Mesenchymal stem cell (in vitro differentiated cells and primary cell): Measurements from ENCODE around the gene ARL5C.
A peak's percentile ranks its signal among the peaks of the same experiment; 100 is the strongest.

Experiments
- DNase-seq: peaks from one replicate; pipeline ENCODE4 v3.0.0-alpha.2; 2013
- H2AFZ ChIP-seq: one replicate; pipeline ENCODE4 v1.6.1; 2013; ENCODE audit warnings: low read depth, mild to moderate bottlenecking, control low read depth, inconsistent platforms, low read length, moderate library complexity
- H2AK5ac ChIP-seq: 2 replicates; pipeline ENCODE4 v1.6.1; 2013; ENCODE audit warnings: low read length, moderate library complexity, mild to moderate bottlenecking, inconsistent platforms; ENCODE audit not compliant: severe bottlenecking
- H2BK120ac ChIP-seq: one replicate; pipeline ENCODE4 v1.6.1; 2013; ENCODE audit warnings: low read depth, mild to moderate bottlenecking, inconsistent platforms, low read length, moderate library complexity
- H2BK12ac ChIP-seq, 2 experiments: one replicate each; pipeline ENCODE4 v1.6.1; 2013; ENCODE audit warnings: inconsistent platforms in 2 of 2, low read length in 2 of 2, mild to moderate bottlenecking in 2 of 2, moderate library complexity in 2 of 2, control low read depth in 1 of 2
- H2BK15ac ChIP-seq: one replicate; pipeline ENCODE4 v1.6.1; 2013; ENCODE audit warnings: mild to moderate bottlenecking, low read depth, inconsistent platforms; ENCODE audit not compliant: poor library complexity, severe bottlenecking
- H2BK5ac ChIP-seq: 2 replicates; pipeline ENCODE4 v1.6.1; 2013; ENCODE audit warnings: low read depth, mild to moderate bottlenecking, low read length, control low read depth, inconsistent platforms; ENCODE audit not compliant: poor library complexity, severe bottlenecking
- H3K14ac ChIP-seq, 2 experiments: one replicate each; pipeline ENCODE4 v1.6.1; 2013; ENCODE audit warnings: inconsistent platforms in 2 of 2, low read length in 2 of 2, control low read depth in 1 of 2, mild to moderate bottlenecking in 1 of 2, moderate library complexity in 1 of 2
- H3K18ac ChIP-seq, 2 experiments: one replicate each; pipeline ENCODE4 v1.6.1; 2013; ENCODE audit warnings: inconsistent platforms in 2 of 2, low read length in 2 of 2, control low read depth in 1 of 2, low read depth in 1 of 2, mild to moderate bottlenecking in 1 of 2
- H3K23ac ChIP-seq, 2 experiments: one replicate each; pipeline ENCODE4 v1.6.1; 2013; ENCODE audit warnings: inconsistent platforms in 2 of 2, low read length in 2 of 2, mild to moderate bottlenecking in 2 of 2, moderate library complexity in 2 of 2, control low read depth in 1 of 2
- H3K27ac ChIP-seq: 2 replicates; pipeline ENCODE4 v1.5.1; 2013; ENCODE audit warnings: mild to moderate bottlenecking, moderate library complexity, low read length, control low read depth, inconsistent platforms; ENCODE audit not compliant: poor library complexity, severe bottlenecking
- H3K27me3 ChIP-seq, 2 experiments: 2 replicates each; pipeline versions ENCODE4 v1.6.1 to v1.7.0; 2013; ENCODE audit warnings: low read length in 2 of 2, mild to moderate bottlenecking in 2 of 2, moderate library complexity in 2 of 2, control low read depth in 1 of 2, inconsistent platforms in 1 of 2; ENCODE audit not compliant: control insufficient read depth in 1 of 2, insufficient read depth in 1 of 2
- H3K36me3 ChIP-seq, 2 experiments: 2 replicates each; pipeline versions ENCODE4 v1.6.1 to v1.7.0; 2013; ENCODE audit warnings: low read length in 2 of 2, control low read depth in 1 of 2, inconsistent platforms in 1 of 2, low read depth in 1 of 2, mild to moderate bottlenecking in 1 of 2; ENCODE audit not compliant: insufficient read depth in 2 of 2, control insufficient read depth in 1 of 2
- H3K4ac ChIP-seq, 2 experiments: one replicate each; pipeline ENCODE4 v1.6.1; 2013; ENCODE audit warnings: inconsistent platforms in 2 of 2, low read length in 2 of 2, mild to moderate bottlenecking in 2 of 2, moderate library complexity in 2 of 2, control low read depth in 1 of 2, low read depth in 1 of 2
- H3K4me1 ChIP-seq: 2 replicates; pipeline ENCODE4 v1.6.1; 2013; ENCODE audit warnings: low read depth, low read length, control low read depth; ENCODE audit not compliant: control insufficient read depth, insufficient read depth
- H3K4me2 ChIP-seq: 2 replicates; pipeline ENCODE4 v1.6.1; 2013; ENCODE audit warnings: low read length, mild to moderate bottlenecking, inconsistent platforms; ENCODE audit not compliant: poor library complexity, severe bottlenecking
- H3K4me3 ChIP-seq, 2 experiments: 2 replicates each; pipeline versions ENCODE4 v1.5.1 to v1.7.0; 2013; ENCODE audit warnings: low read length in 2 of 2, mild to moderate bottlenecking in 2 of 2, control low read depth in 1 of 2, low read depth in 1 of 2; ENCODE audit not compliant: insufficient read depth in 1 of 2
- H3K79me1 ChIP-seq: replicated peaks from 2 replicates; pipeline ENCODE4 v1.6.1; 2013; ENCODE audit warnings: mild to moderate bottlenecking, control low read depth, low read length, inconsistent platforms; ENCODE audit not compliant: poor library complexity, severe bottlenecking
- H3K9ac ChIP-seq: 2 replicates; pipeline ENCODE4 v1.7.0; 2013; ENCODE audit warnings: mild to moderate bottlenecking, low read length, moderate library complexity
- H3K9me3 ChIP-seq: 2 replicates; pipeline ENCODE4 v1.7.0; 2013; ENCODE audit warnings: mild to moderate bottlenecking, low read length; ENCODE audit not compliant: control insufficient read depth
- H4K8ac ChIP-seq: one replicate; pipeline ENCODE4 v1.6.1; 2013; ENCODE audit warnings: inconsistent platforms, mild to moderate bottlenecking, low read length, moderate library complexity
- H4K91ac ChIP-seq: one replicate; pipeline ENCODE4 v1.6.1; 2013; ENCODE audit warnings: mild to moderate bottlenecking, low read length, inconsistent platforms
- WGBS: methylation state at CpG from one replicate; pipeline ENCODE4 v1.1.7; 2013; ENCODE audit warnings: mixed read lengths; 5-methylcytosine and 5-hydroxymethylcytosine counted together

Gene ARL5C

GRCh38 chr17:39174920-39175694 is 9.1 kb upstream of the ARL5C start:
- Histone ChIP-seq H2AFZ (no peak overlapping the region), H3K18ac (no peak overlapping the region), H3K9ac (no peak overlapping the region), H3K79me1 (no peaks in the 10 kb centered on the region), H2BK120ac (no peak overlapping the region), H2AK5ac (no peak overlapping the region), H3K36me3 (peaks cover 36 to 42% of the 10 kb centered on the region in 2 experiments), H3K4me3 (no peak overlapping the region), H4K8ac (no peak overlapping the region), H3K4me2 (no peak overlapping the region), H3K27me3 (peaks cover 0 to 16% of the 10 kb centered on the region in 2 experiments), H4K91ac (no peak overlapping the region), H3K14ac (no peak overlapping the region), H3K9me3 (no peaks in the 10 kb centered on the region), H3K4me1 (peaks cover 4% of the 10 kb centered on the region), H3K27ac (no peak overlapping the region), H3K23ac (no peak overlapping the region), H2BK5ac (no peak overlapping the region), H2BK12ac (no peak overlapping the region), H3K4ac (no peak overlapping the region), H2BK15ac (peak overlapping the region; percentile 26)
- peak; percentile 66 for DNase-seq
- 67% methylated on average over 35 of the region's 35 CpGs for WGBS

- Histone ChIP-seq H3K4me3 (no peak overlapping the region), H3K79me1 (no peaks in the 10 kb centered on the region), H3K14ac (no peak overlapping the region), H2AFZ (no peak overlapping the region), H3K27ac (no peak overlapping the region), H3K36me3 (peaks cover 31 to 38% of the 10 kb centered on the region in 2 experiments), H3K9ac (no peak overlapping the region), H3K4me1 (peaks cover 4% of the 10 kb centered on the region), H2BK5ac (no peak overlapping the region), H4K8ac (no peak overlapping the region), H3K27me3 (peaks cover 3 to 25% of the 10 kb centered on the region in 2 experiments), H2BK15ac (no peak overlapping the region), H3K18ac (no peak overlapping the region), H2AK5ac (no peak overlapping the region), H3K9me3 (no peaks in the 10 kb centered on the region), H3K4ac (no peak overlapping the region), H3K23ac (no peak overlapping the region), H2BK120ac (no peak overlapping the region), H3K4me2 (no peak overlapping the region), H4K91ac (no peak overlapping the region), H2BK12ac (no peak overlapping the region)
- no peak for DNase-seq
- 85% methylated on average over 10 of the region's 10 CpGs for WGBS
These were observed 7.7 kb upstream of the ARL5C start for GRCh38 chr17:39173526-39174274.

DNA sequence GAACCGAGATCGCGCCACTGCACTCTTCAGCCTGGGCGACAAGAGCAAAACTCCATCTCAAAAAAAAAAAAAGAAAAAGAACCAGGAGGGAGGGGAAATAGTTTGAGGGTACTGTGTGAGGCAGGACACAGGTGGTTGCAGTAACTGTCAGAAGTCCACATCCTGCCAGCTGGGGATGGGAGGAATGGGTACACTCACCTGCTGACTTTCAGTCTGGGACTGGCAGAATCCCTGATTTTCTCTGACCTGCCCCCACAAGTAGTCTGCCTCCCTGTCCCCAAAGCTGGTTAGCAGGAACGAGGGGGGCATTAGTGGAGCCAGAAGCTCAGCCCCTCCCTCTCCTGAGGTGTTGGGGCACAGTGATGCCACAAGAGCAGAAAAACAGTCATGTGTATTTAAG is 7.1 kb upstream of the ARL5C start:
- Histone ChIP-seq H3K36me3 (peaks cover 30 to 37% of the 10 kb centered on the region in 2 experiments), H2BK15ac (no peak overlapping the region), H3K9ac (no peak overlapping the region), H3K27me3 (peaks cover 3 to 25% of the 10 kb centered on the region in 2 experiments), H3K4me2 (no peak overlapping the region), H3K4ac (no peak overlapping the region), H2AK5ac (no peak overlapping the region), H3K79me1 (no peaks in the 10 kb centered on the region), H3K9me3 (no peaks in the 10 kb centered on the region), H2BK12ac (no peak overlapping the region), H2BK120ac (no peak overlapping the region), H3K23ac (no peak overlapping the region), H4K91ac (no peak overlapping the region), H2BK5ac (no peak overlapping the region), H3K27ac (no peak overlapping the region), H3K14ac (no peak overlapping the region), H2AFZ (no peak overlapping the region), H3K18ac (no peak overlapping the region), H4K8ac (no peak overlapping the region), H3K4me1 (peaks cover 4% of the 10 kb centered on the region), H3K4me3 (no peak overlapping the region)
- DNase-seq, result no peak
- WGBS, result 56% methylated on average over 1 of the region's 5 CpGs

DNA sequence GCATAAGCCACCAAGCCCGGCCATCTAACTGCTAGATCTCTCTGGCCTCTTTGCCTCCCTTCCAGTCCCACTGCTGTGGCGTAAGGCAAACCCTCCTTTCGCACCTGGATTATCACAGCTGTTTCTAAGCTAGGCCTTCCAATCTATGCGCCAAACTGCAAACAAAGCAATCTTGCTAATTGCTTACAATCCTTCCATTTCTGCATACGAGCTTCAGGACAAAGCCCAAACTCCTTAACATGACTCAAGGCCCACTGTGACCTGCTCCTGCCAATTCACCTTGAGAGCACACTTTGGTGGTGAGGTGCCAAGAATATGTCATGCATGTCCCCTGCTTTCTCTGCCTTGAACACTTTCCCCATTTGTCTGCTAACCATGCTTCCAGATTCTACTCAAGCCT is 6.0 kb upstream of the ARL5C start:
- H3K14ac ChIP-seq, result no peak overlapping the region
- H2BK5ac ChIP-seq, result no peak overlapping the region
- H4K8ac ChIP-seq, result no peak overlapping the region
- 94% methylated on average over 5 of the region's 5 CpGs for WGBS
- H3K4me1 ChIP-seq, result peaks cover 4% of the 10 kb centered on the region
- H3K18ac ChIP-seq, result no peak overlapping the region
- H3K9ac ChIP-seq, result no peak overlapping the region
- H2BK15ac ChIP-seq, result no peak overlapping the region
- H2AK5ac ChIP-seq, result no peak overlapping the region
- no peak overlapping the region for H3K4me3 ChIP-seq
- no peak overlapping the region for H3K27ac ChIP-seq
- H3K4me2 ChIP-seq, result no peak overlapping the region
- DNase-seq, result no peak
- no peak overlapping the region for H2BK120ac ChIP-seq
- H3K27me3 ChIP-seq, result peaks cover 3 to 30% of the 10 kb centered on the region in 2 experiments
- no peak overlapping the region for H2AFZ ChIP-seq
- no peak overlapping the region for H3K23ac ChIP-seq
- no peaks in the 10 kb centered on the region for H3K9me3 ChIP-seq
- H3K79me1 ChIP-seq, result no peaks in the 10 kb centered on the region
- no peak overlapping the region for H3K4ac ChIP-seq
- no peak overlapping the region for H4K91ac ChIP-seq
- no peak overlapping the region for H2BK12ac ChIP-seq
- H3K36me3 ChIP-seq, result peaks cover 19 to 25% of the 10 kb centered on the region in 2 experiments
